Measurements from ENCODE around the gene MRPL55. TPM values are rescaled to one million over a fixed set of nuclear protein-coding genes. Genes with fewer than 3 reads are reported as not detected.
A peak's percentile ranks its signal among the peaks of the same experiment; 100 is the strongest.

Gene MRPL55
- total and polyA plus RNA-seq, 2 of the 13 experiments (the other 11 are each of a cell fraction or from before 2014, with no cell fraction given) = 58.6 to 92.9 TPM

GRCh38 chr1:228099331-228099732, 9.8 kb downstream of the MRPL55 start (continued):
- TF ChIP-seq HINFP (CRISPR knock-in tag; IDR thresholded peaks at IDR 0.05; ENCODE audit: low read depth) = no peak

GRCh38 chr1:228098323-228098931, 10.7 kb downstream of the MRPL55 start:
- in situ Hi-C loops (cut with HindIII; ENCODE audit: extremely low pct_ligation_motif_present, low pct_unique_long_range_greater_than_20kb) = no loop called here
- CTCF ChIA-PET (ENCODE audit: low intra/inter-chr PET ratio, low total read pairs) = no interaction called here
- H3K4me2 ChIP-seq (ENCODE audit: low read depth, low read length) = no peak overlapping the region
- TF ChIP-seq ZNF446 (CRISPR knock-in tag; IDR thresholded peaks at IDR 0.05) = no peak
- TF ChIP-seq AGO1 (IDR thresholded peaks at IDR 0.05; ENCODE audit: low read depth, low read length, poor library complexity, severe bottlenecking) = peak; percentile 81
- TF ChIP-seq RNF2 (conservative IDR thresholded peaks at IDR 0.05; ENCODE audit: low read depth) = no peak
- TF ChIP-seq POLR2G (IDR thresholded peaks at IDR 0.05; ENCODE audit: low read depth, low read length) = peak; percentile 27; the same call in 1 of the 2 replicates
- peak; percentile 42; the same call in 1 of the 2 replicates for TF ChIP-seq RBFOX2 (IDR thresholded peaks at IDR 0.05; ENCODE audit: low read depth, low read length)
- TF ChIP-seq POLR2A (IDR thresholded peaks at IDR 0.05; ENCODE audit: insufficient read depth in 1 of 2, low read depth in 2 of 2, low read length in 2 of 2) = peak in 1 of 2 experiments; percentile 41; a peak in 1 of 4 replicates
- no peak for TF ChIP-seq DBP (CRISPR knock-in tag; IDR thresholded peaks at IDR 0.05; ENCODE audit: not compliant biosample characterization)
- peak; percentile 83 for TF ChIP-seq AGO2 (optimal IDR thresholded peaks at IDR 0.05; ENCODE audit: low read depth, low read length)
- TF ChIP-seq SIX1 (CRISPR knock-in tag; IDR thresholded peaks at IDR 0.05; ENCODE audit: borderline replicate concordance) = no peak
- peak; percentile 53; the same call in 1 of the 2 replicates for TF ChIP-seq POLR2AphosphoS2 (IDR thresholded peaks at IDR 0.05; ENCODE audit: low read depth, low read length)
- H3K27ac ChIP-seq (ENCODE audit: extremely low read length, insufficient read depth, low read length) = peak overlapping the region; percentile 17
- peaks cover 72% of the 10 kb centered on the region for H4K20me1 ChIP-seq (ENCODE audit: insufficient read depth, low read length)
- no peaks in the 10 kb centered on the region; a peak in 1 of 5 replicates for H3K27me3 ChIP-seq (ENCODE audit: control insufficient read depth in 1 of 2, insufficient read depth in 2 of 2, low read length in 2 of 2)
- H3K9ac ChIP-seq (ENCODE audit: insufficient read depth, low read depth, low read length) = no peak overlapping the region
- H2AFZ ChIP-seq (ENCODE audit: low read length) = no peak overlapping the region
- ATAC-seq = no peak
- H3K79me2 ChIP-seq (ENCODE audit: insufficient read depth, low read length) = peaks cover 62% of the 10 kb centered on the region
- POLR2A ChIA-PET = interaction anchor here (0.8 to 2.4 kb wide), 2 partner anchors 15 to 16 kb away, joined by 3 to 10 read pairs; partner anchors contain the start of gene ARF1
- TSS peak; percentile 70 for BruUV-seq (replicated peaks)
- FAIRE-seq = no peak
- 98% methylated on average over 21 of the region's 28 CpGs for WGBS (ENCODE audit: low lambda C conversion rate)
- H3K36me3 ChIP-seq (replicated peaks in 1 of 2; ENCODE audit: control insufficient read depth in 1 of 2, insufficient read depth in 2 of 2, low read length in 2 of 2) = peaks cover 18 to 46% of the 10 kb centered on the region in 2 experiments; a peak in 4 of 5 replicates
- intact Hi-C loops (cut with micrococcal nuclease; ENCODE audit: unreplicated experiment) = no loop called here
- H3K4me1 ChIP-seq (ENCODE audit: insufficient read depth, low read length) = peaks cover 16% of the 10 kb centered on the region
- no peak overlapping the region for H3K4me3 ChIP-seq (replicated peaks in 1 of 3; ENCODE audit: insufficient read depth in 1 of 3, low read depth in 2 of 3, low read length in 3 of 3)
- DNase-seq (ENCODE audit: low spot score) = no peak
- peaks cover 14% of the 10 kb centered on the region for H3K9me3 ChIP-seq (ENCODE audit: low read length)

Measured in HepG2 (cell line).